OCI-LY7 (cell line): ENCODE results near the gene ERO1A. TPM values are rescaled to one million over a fixed set of nuclear protein-coding genes. Genes with fewer than 3 reads are reported as not detected.

ENCODE experiments used
- BruUV-seq: library from RNA; stranded (reverse); fragments of 400-500 nt; replicated peaks from 2 replicates; lab custom pipeline; 2021; lab: Mats Ljungman, UMichigan
- CTCF ChIA-PET: fragments of 300-600 bp; sonication (Branson Sonifier 250); formaldehyde crosslinking; loops from one replicate; lab custom pipeline; 2022; ENCODE audit warnings: antibody characterized with exemption; ENCODE audit not compliant: unreplicated experiment; lab: Charles Lee
- POLR2A ChIA-PET: fragments of 300-600 bp; sonication (Branson Sonifier 250); formaldehyde crosslinking; loops from one replicate; lab custom pipeline; 2022; ENCODE audit warnings: antibody characterized with exemption; lab: Charles Lee
- DNase-seq: peaks from one replicate; pipeline ENCODE4 v3.0.0-alpha.2; 2015; ENCODE audit warnings: low spot score
- H2AFZ ChIP-seq: fragments of 200-600 bp; sonication (generic), shearing (Covaris generic); 2 replicates; pipeline ENCODE4 v1.6.1; 2014; ENCODE audit warnings: mild to moderate bottlenecking, antibody characterized with exemption, low read length, moderate library complexity
- H3K27ac ChIP-seq: fragments of 200-600 bp; sonication (generic); 2 replicates; pipeline ENCODE4 v1.5.1; 2014; ENCODE audit warnings: mixed run types, low read depth, mild to moderate bottlenecking, moderate library complexity, low read length, inconsistent platforms; ENCODE audit not compliant: poor library complexity, severe bottlenecking
- H3K36me3 ChIP-seq: fragments of 200-600 bp; sonication (generic); 2 replicates; pipeline ENCODE4 v1.6.1; 2014; ENCODE audit warnings: mild to moderate bottlenecking, antibody characterized with exemption, low read length, moderate library complexity, mixed read lengths; ENCODE audit not compliant: insufficient read depth
- H3K4me1 ChIP-seq: fragments of 200-600 bp; sonication (generic); 2 replicates; pipeline ENCODE4 v1.5.1; 2014; ENCODE audit warnings: mild to moderate bottlenecking, low read length; ENCODE audit not compliant: insufficient read depth, poor library complexity, severe bottlenecking
- H3K4me2 ChIP-seq: fragments of 200-600 bp; sonication (generic); 2 replicates; pipeline ENCODE4 v1.6.1; 2014; ENCODE audit warnings: mild to moderate bottlenecking, low read length
- H3K4me3 ChIP-seq: fragments of 200-600 bp; sonication (generic); 2 replicates; pipeline ENCODE4 v1.5.1; 2014; ENCODE audit warnings: mild to moderate bottlenecking, low read depth, low read length; ENCODE audit not compliant: poor library complexity, severe bottlenecking
- H3K79me2 ChIP-seq: fragments of 200-600 bp; sonication (generic); 2 replicates; pipeline ENCODE4 v1.6.1; 2016; ENCODE audit warnings: low read depth, mild to moderate bottlenecking, low read length, moderate library complexity, mixed read lengths; ENCODE audit not compliant: insufficient read depth
- H3K9me2 ChIP-seq: fragments of 200-600 bp; sonication (generic); 2 replicates; pipeline ENCODE4 v1.6.1; 2016; ENCODE audit warnings: mild to moderate bottlenecking, low read length, mixed read lengths; ENCODE audit not compliant: insufficient read depth
- H3K9me3 ChIP-seq: fragments of 200-600 bp; sonication (generic); 2 replicates; pipeline ENCODE4 v1.6.1; 2014; ENCODE audit warnings: mild to moderate bottlenecking, mixed run types, low read length, mixed read lengths
- H4K20me1 ChIP-seq: fragments of 200-600 bp; sonication (generic); 2 replicates; pipeline ENCODE4 v1.6.1; 2014; ENCODE audit warnings: mild to moderate bottlenecking, antibody characterized with exemption, low read length, moderate library complexity, mixed read lengths; ENCODE audit not compliant: insufficient read depth
- EZH2phosphoT487 ChIP-seq: fragments of 200-600 bp; sonication (generic); IDR thresholded peaks from 2 replicates; pipeline ENCODE4 v1.6.1; 2018; ENCODE audit warnings: low read depth, borderline replicate concordance, mild to moderate bottlenecking, mixed run types, antibody characterized with exemption, low read length, moderate library complexity, mixed read lengths
- intact Hi-C: fragments of 100-400 bp; cut with micrococcal nuclease; formaldehyde crosslinking; loops from one replicate; pipeline ENCODE4 v1.10.0; 2022; ENCODE audit not compliant: unreplicated experiment
- total RNA-seq, 2 experiments: library from RNA; depleted of rRNA in 1 of 2; stranded (reverse); fragments of >200 nt in 1 of 2; shearing (Covaris generic) in 1 of 2; gene quantifications; 2 replicates each; pipeline ENCODE4 v1.2.3, GENCODE V29; 2014 to 2022
- TF ChIP-seq, protein P1 (sequence below): fragments of 200-600 bp; sonication (generic); conservative IDR thresholded peaks from 2 replicates; pipeline ENCODE4 v1.5.1; 2014; ENCODE audit warnings: mild to moderate bottlenecking, antibody characterized with exemption, low read length, moderate library complexity, mixed read lengths

ERO1A gene
- total RNA-seq, 2 experiments from 2014 or later, result 35.2 to 71.5 TPM

DNA sequence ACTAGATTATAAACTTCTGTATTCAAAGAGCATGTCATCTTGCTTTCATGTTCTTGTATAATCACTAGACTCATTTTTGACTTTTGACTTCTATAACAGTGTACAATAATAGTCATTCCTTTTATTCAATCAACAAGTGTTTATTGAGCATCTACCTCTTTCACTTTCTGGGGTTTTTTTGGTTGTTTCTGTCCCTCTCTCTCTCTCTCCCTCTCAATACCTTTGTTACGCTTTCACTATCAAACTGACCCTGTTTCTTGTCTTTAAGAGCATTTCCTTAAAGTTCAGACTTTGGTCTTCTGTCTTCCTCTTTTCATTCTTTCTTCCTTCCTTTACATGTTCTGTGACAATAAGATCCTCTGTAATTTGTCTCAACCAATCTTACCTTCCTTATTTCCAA is 93.2 kb downstream of the ERO1A start:
- Histone ChIP-seq H3K36me3 (no peaks in the 10 kb centered on the region), H3K27ac (no peak overlapping the region), H3K9me2 (no peaks in the 10 kb centered on the region), H3K4me1 (no peaks in the 10 kb centered on the region), H2AFZ (no peak overlapping the region), H3K9me3 (peaks cover 7% of the 10 kb centered on the region; the same call in 1 of the 2 replicates), H3K79me2 (no peaks in the 10 kb centered on the region), H3K4me3 (no peak overlapping the region), H4K20me1 (no peaks in the 10 kb centered on the region), H3K4me2 (no peak overlapping the region)
- no peak for DNase-seq
- ChIA-PET POLR2A (interaction anchor here (1.0 kb wide), 1 partner anchor 21 kb away, joined by 3 read pairs; no protein-coding TSS in a partner anchor), CTCF (no interaction called here)
- intact Hi-C loops, result no loop called here
- no TSS peak for BruUV-seq
- TF ChIP-seq, protein P1, sequence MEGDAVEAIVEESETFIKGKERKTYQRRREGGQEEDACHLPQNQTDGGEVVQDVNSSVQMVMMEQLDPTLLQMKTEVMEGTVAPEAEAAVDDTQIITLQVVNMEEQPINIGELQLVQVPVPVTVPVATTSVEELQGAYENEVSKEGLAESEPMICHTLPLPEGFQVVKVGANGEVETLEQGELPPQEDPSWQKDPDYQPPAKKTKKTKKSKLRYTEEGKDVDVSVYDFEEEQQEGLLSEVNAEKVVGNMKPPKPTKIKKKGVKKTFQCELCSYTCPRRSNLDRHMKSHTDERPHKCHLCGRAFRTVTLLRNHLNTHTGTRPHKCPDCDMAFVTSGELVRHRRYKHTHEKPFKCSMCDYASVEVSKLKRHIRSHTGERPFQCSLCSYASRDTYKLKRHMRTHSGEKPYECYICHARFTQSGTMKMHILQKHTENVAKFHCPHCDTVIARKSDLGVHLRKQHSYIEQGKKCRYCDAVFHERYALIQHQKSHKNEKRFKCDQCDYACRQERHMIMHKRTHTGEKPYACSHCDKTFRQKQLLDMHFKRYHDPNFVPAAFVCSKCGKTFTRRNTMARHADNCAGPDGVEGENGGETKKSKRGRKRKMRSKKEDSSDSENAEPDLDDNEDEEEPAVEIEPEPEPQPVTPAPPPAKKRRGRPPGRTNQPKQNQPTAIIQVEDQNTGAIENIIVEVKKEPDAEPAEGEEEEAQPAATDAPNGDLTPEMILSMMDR, result no peak
- TF ChIP-seq EZH2phosphoT487, result no peak

DNA sequence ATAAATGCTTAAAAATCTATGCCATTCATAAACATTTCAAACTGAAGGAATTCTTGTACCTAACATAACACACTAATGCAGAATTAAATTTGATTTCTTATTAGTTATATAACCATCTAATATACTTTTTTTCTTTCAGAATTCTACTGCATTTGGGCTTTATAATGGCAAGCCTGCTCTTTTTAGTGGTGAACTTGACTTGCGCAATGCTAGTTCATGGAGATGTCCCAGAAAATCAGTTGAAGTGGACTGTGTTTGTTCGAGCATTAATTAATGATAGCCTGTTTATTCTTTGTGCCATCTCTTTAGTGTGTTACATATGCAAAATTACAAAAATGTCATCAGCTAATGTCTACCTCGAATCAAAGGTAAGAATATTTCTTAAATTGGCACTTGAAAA is 95.4 kb downstream of the ERO1A start:
- intact Hi-C loops, result no loop called here
- Histone ChIP-seq H3K36me3 (no peaks in the 10 kb centered on the region), H3K4me2 (no peak overlapping the region), H3K9me2 (no peaks in the 10 kb centered on the region), H2AFZ (no peak overlapping the region), H3K4me1 (no peaks in the 10 kb centered on the region), H3K9me3 (peaks cover 4% of the 10 kb centered on the region; the same call in 1 of the 2 replicates), H3K27ac (no peak overlapping the region), H4K20me1 (no peaks in the 10 kb centered on the region), H3K79me2 (no peaks in the 10 kb centered on the region), H3K4me3 (no peak overlapping the region)
- POLR2A ChIA-PET, result no interaction called here
- CTCF ChIA-PET, result no interaction called here
- no peak for TF ChIP-seq EZH2phosphoT487
- TF ChIP-seq, protein P1, result no peak
- DNase-seq, result no peak
- BruUV-seq, result no TSS peak

DNA sequence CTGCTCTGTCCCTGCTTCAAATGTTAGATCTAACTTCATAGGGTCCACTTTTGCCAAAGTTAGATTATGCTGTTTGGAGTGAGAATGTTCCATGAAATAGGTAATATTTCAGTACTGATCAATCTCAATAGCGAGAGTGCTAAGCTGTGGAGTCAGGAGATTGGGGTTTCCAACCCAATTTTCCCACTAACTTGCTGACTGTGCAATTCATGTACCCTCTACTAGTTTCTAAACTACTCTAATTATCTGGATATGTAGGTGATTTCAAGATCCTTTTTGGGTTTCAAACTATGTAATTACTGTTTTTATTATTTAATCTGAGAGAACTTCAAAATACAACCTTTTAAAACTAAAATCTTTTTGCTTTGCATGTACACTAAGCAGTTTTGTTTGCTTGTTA is 96.8 kb downstream of the ERO1A start:
- intact Hi-C loops, result no loop called here
- CTCF ChIA-PET, result no interaction called here
- no TSS peak for BruUV-seq

More for the DNA sequence above, 96.8 kb downstream of the ERO1A start:
- H3K4me1 ChIP-seq, result no peaks in the 10 kb centered on the region
- no peak overlapping the region for H2AFZ ChIP-seq
- DNase-seq, result no peak
- H3K4me3 ChIP-seq, result no peak overlapping the region
- no peak overlapping the region for H3K27ac ChIP-seq
- no peaks in the 10 kb centered on the region for H4K20me1 ChIP-seq
- POLR2A ChIA-PET, result interaction anchor here (0.6 kb wide), 1 partner anchor 8 kb away, joined by 4 read pairs; no protein-coding TSS in a partner anchor
- H3K9me2 ChIP-seq, result no peaks in the 10 kb centered on the region
- TF ChIP-seq EZH2phosphoT487, result no peak
- TF ChIP-seq, protein P1, result no peak
- no peaks in the 10 kb centered on the region for H3K79me2 ChIP-seq
- H3K36me3 ChIP-seq, result no peaks in the 10 kb centered on the region
- no peak overlapping the region for H3K4me2 ChIP-seq
- no peaks in the 10 kb centered on the region for H3K9me3 ChIP-seq
